ENCODE results near the gene DBNDD1. TPM values are rescaled to one million over a fixed set of nuclear protein-coding genes. Genes with fewer than 3 reads are reported as not detected.

The DBNDD1 gene
- total RNA-seq, 1 experiment from 2014 or later = 75.0 TPM

- no peaks in the 10 kb centered on the region for H3K27me3 Mint-ChIP-seq (ENCODE audit: low read depth)
- H3K4me3 Mint-ChIP-seq = no peak overlapping the region
- POLR2A ChIA-PET = no interaction called here
- no peaks in the 10 kb centered on the region for H3K9me3 Mint-ChIP-seq
- DNase-seq (ENCODE audit: low spot score) (no peak), ATAC-seq (no peak)
- H3K36me3 Mint-ChIP-seq = peaks cover 11% of the 10 kb centered on the region; the same call in 1 of the 2 replicates
- no peak overlapping the region for H3K27ac Mint-ChIP-seq
- H3K4me1 Mint-ChIP-seq = peaks cover 13% of the 10 kb centered on the region
- CTCF ChIA-PET = no interaction called here
- TF ChIP-seq ZNF232 (CRISPR knock-in tag; IDR thresholded peaks at IDR 0.05) = no peak
- no peak for TF ChIP-seq ATF3 (CRISPR knock-in tag; conservative IDR thresholded peaks at IDR 0.05)
- TF ChIP-seq ZNF425 (CRISPR knock-in tag; conservative IDR thresholded peaks at IDR 0.05) = no peak
- TF ChIP-seq NFE2L1 (CRISPR knock-in tag; IDR thresholded peaks at IDR 0.05) = no peak
- no peak for TF ChIP-seq JUN (CRISPR knock-in tag; IDR thresholded peaks at IDR 0.05)
- TF ChIP-seq PREB (CRISPR knock-in tag; IDR thresholded peaks at IDR 0.05; ENCODE audit: borderline replicate concordance) = no peak
- no peak for TF ChIP-seq CTCF (IDR thresholded peaks at IDR 0.05)
- no peak for TF ChIP-seq MLX (CRISPR knock-in tag; IDR thresholded peaks at IDR 0.05)
- TF ChIP-seq NR2C2 (CRISPR knock-in tag; IDR thresholded peaks at IDR 0.05) = no peak
- TF ChIP-seq AR (CRISPR knock-in tag; IDR thresholded peaks at IDR 0.05) = no peak
- TF ChIP-seq GTF2I (CRISPR knock-in tag; conservative IDR thresholded peaks at IDR 0.05) = no peak
- no peak for TF ChIP-seq TEAD4 (CRISPR knock-in tag; IDR thresholded peaks at IDR 0.05)
- no peak for TF ChIP-seq ZNF317 (CRISPR knock-in tag; IDR thresholded peaks at IDR 0.05; ENCODE audit: borderline replicate concordance, low read depth)
- no peak for TF ChIP-seq ATF6 (CRISPR knock-in tag; IDR thresholded peaks at IDR 0.05)
- TF ChIP-seq GRHL2 (CRISPR knock-in tag; IDR thresholded peaks at IDR 0.05; ENCODE audit: insufficient replicate concordance, severe bottlenecking) = no peak
- no peak for TF ChIP-seq AFF4 (CRISPR knock-in tag; IDR thresholded peaks at IDR 0.05; ENCODE audit: borderline replicate concordance)
- no peak for TF ChIP-seq E2F4 (CRISPR knock-in tag; IDR thresholded peaks at IDR 0.05; ENCODE audit: borderline replicate concordance, low read depth)
- no peak for TF ChIP-seq ATF2 (CRISPR knock-in tag; IDR thresholded peaks at IDR 0.05; ENCODE audit: borderline replicate concordance, low read depth)
Observed at GRCh38 chr16:90015586-90016338, 3.5 kb downstream of the DBNDD1 start.

All from WTC11 (cell line).